GM18519 (cell line): Measurements from ENCODE around the gene FAM222B.
"Not testable (repeated sequence)": the region's sequence is repeated elsewhere in the genome, so short reads cannot be mapped to it uniquely, and the experiment has no call there.

ENCODE experiments used
- ATAC-seq: cut with Tn5 transposase; IDR thresholded peaks from one replicate; pipeline ENCODE4 v1.9.1; 2021; ENCODE audit warnings: mild to moderate bottlenecking, moderate library complexity; ENCODE audit not compliant: unreplicated experiment, low FRiP score

Gene FAM222B

GRCh38 chr17:28846231-28846630 lies 3.6 kb upstream of the FAM222B start:
- ATAC-seq, result no peak

GRCh38 chr17:28843816-28844148 lies 1.2 kb upstream of the FAM222B start:
- ATAC-seq, result no peak

- no peak for ATAC-seq
These were observed 699 bp downstream of the FAM222B start for GRCh38 chr17:28841901-28842281.

GRCh38 chr17:28839221-28839620 lies 3.4 kb downstream of the FAM222B start:
- no peak for ATAC-seq

GRCh38 chr17:28836541-28836940 lies 6.0 kb downstream of the FAM222B start:
- not testable (repeated sequence) for ATAC-seq

- no peak for ATAC-seq
These were observed 8.2 kb downstream of the FAM222B start for GRCh38 chr17:28834420-28834819.

GRCh38 chr17:28828294-28829040 lies 14.1 kb downstream of the FAM222B start:
- no peak for ATAC-seq

- no peak for ATAC-seq
These were observed 14.9 kb downstream of the FAM222B start for GRCh38 chr17:28827672-28828071.

GRCh38 chr17:28819582-28819981 lies 23.0 kb downstream of the FAM222B start:
- no peak for ATAC-seq

- ATAC-seq, result no peak
These were observed 23.8 kb downstream of the FAM222B start for GRCh38 chr17:28818819-28819221.

- no peak for ATAC-seq
These were observed 26.1 kb downstream of the FAM222B start for GRCh38 chr17:28816540-28816939.

GRCh38 chr17:28812748-28813377 lies 29.7 kb downstream of the FAM222B start:
- no peak for ATAC-seq

GRCh38 chr17:28812091-28812747 lies 30.4 kb downstream of the FAM222B start:
- peak; percentile 89 for ATAC-seq

- no peak for ATAC-seq
These were observed 30.9 kb downstream of the FAM222B start for GRCh38 chr17:28811651-28812090.

- no peak for ATAC-seq
These were observed 32.2 kb downstream of the FAM222B start for GRCh38 chr17:28810437-28810836.

- no peak for ATAC-seq
These were observed 34.5 kb downstream of the FAM222B start for GRCh38 chr17:28807925-28808634.

GRCh38 chr17:28796062-28796461 lies 46.5 kb downstream of the FAM222B start:
- ATAC-seq, result no peak

- ATAC-seq, result not testable (repeated sequence)
These were observed 47.6 kb downstream of the FAM222B start for GRCh38 chr17:28794846-28795441.

GRCh38 chr17:28792877-28793661 lies 49.5 kb downstream of the FAM222B start:
- no peak for ATAC-seq

GRCh38 chr17:28788100-28788499 lies 54.5 kb downstream of the FAM222B start:
- ATAC-seq, result no peak
